LNCAP (cell line): ENCODE measurements around the gene CCDC154.

Experiments
- TF ChIP-seq, protein P1 (sequence below): fragments of 450-650 bp; IDR thresholded peaks from 2 replicates; pipeline ENCODE4 v1.5.1; 2017; ENCODE audit warnings: mild to moderate bottlenecking

The CCDC154 gene

DNA sequence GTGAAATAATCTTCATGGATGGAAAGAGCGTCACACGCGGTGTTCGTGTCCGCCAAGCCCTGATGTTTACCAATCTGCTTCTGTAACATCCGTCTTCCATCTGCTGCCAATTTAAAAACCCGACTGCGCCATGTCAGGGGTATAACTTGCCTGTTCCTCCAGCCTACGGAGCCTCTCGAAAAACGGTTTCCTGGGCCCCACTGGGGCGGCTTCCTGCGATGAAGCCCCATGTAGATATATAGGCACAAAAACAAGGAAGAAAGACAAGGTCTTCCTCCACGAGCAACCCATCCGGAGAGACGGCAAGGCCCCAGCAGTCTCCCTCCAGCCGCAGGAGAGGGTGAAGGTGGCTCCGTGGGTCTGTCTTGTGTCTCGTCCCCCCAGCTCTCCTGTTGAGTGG, 44.3 kb upstream of the CCDC154 start, which contains the start of gene PTX4:
TSS of gene PTX4 (minus strand) at position 326 of the 400 bp plus-strand sequence. CDS start at position 291, 35 bp downstream.
- TF ChIP-seq, protein P1, sequence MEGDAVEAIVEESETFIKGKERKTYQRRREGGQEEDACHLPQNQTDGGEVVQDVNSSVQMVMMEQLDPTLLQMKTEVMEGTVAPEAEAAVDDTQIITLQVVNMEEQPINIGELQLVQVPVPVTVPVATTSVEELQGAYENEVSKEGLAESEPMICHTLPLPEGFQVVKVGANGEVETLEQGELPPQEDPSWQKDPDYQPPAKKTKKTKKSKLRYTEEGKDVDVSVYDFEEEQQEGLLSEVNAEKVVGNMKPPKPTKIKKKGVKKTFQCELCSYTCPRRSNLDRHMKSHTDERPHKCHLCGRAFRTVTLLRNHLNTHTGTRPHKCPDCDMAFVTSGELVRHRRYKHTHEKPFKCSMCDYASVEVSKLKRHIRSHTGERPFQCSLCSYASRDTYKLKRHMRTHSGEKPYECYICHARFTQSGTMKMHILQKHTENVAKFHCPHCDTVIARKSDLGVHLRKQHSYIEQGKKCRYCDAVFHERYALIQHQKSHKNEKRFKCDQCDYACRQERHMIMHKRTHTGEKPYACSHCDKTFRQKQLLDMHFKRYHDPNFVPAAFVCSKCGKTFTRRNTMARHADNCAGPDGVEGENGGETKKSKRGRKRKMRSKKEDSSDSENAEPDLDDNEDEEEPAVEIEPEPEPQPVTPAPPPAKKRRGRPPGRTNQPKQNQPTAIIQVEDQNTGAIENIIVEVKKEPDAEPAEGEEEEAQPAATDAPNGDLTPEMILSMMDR = no peak

- TF ChIP-seq, protein P1 = no peak
These were observed 43.8 kb upstream of the CCDC154 start for GRCh38 chr16:1488054-1488601.

- TF ChIP-seq, protein P1 = no peak
These were observed 43.2 kb upstream of the CCDC154 start for GRCh38 chr16:1487395-1488053.

DNA sequence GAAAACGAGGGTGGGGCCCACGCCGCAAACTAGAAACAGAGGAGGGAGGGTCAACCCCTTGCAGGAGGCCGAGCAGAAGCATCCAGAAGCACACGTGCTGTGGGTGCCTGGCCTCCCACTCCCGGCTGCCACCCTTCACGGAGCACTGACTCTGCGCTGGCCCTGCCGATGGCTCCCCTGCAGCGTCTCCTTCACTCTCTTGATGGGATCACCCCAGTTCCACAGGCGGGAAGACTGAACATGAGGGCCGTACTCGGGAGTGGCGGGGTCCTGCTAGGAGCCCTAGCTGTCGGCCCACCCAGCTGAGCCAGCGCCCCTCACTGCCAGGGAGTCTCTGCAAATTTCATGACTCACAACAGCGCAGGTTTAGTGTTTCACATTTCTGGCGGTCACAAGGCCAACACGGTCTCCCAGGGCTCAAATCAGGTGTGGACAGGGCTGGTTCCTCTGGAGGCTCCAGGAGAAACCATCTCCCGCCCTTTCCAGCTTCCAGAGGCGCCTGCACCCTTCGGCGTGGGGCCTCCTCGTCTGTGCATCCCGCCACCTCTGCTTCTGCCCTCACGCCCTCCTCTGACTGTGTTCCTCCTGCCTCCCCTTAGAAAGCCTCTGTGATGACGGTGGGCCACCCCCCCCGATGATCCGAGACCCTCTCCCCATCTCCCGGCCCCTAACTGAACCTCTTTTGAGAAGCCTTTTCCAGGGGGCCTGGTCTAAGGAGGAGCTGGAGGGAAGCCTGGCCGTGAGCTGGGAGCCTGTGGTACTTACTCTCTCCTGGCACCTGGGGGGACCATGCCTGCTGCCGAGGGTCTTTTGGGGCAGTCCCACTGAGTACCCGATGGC, 42.4 kb upstream of the CCDC154 start:
- TF ChIP-seq, protein P1 = no peak

DNA sequence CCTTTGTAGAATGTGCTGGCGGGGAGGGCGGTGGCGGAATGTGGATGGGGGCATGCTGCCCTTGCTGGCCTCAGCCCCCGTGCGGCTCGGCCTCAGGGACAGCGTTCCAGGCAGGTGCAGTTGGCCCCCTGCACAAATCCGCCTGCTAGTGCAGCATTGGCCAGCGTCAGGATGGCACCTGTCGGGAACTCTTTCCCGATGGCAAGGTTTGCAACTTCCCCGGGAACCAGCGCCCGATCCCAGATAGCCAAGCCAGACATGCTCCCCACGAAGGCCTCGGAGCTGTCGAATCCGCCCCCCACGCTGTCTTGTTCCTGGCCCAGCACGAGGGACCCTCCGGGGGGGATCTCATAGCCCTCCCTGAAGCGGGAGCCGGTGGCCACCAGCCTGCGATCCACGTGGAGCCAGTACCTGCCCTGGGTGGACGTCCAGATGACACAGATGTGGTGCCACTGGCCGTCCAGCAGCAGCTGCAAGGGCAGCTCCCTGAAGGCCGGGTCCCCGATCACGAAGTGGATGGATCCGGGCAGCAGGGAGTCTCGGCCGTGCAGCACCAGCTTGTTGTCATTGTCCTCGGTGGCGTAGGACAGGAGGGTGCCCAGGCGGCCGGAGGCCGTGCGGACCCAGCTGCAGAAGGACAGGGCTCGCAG, 41.6 kb upstream of the CCDC154 start:
- TF ChIP-seq, protein P1 = no peak

GRCh38 chr16:1481906-1482835, 37.8 kb upstream of the CCDC154 start:
- TF ChIP-seq, protein P1 = no peak
